Peyer's patch (tissue), 4 donors: ENCODE measurements around the gene ASCL3.

Experiments used
- POLR2A ChIP-seq, 2 donors: fragments of 450-650 bp; IDR thresholded peaks; one replicate each; pipeline ENCODE4 v1.5.1; 2017; ENCODE audit warnings: antibody characterized with exemption in 2 of 2, mild to moderate bottlenecking in 2 of 2, moderate library complexity in 2 of 2
- TF ChIP-seq, protein P1 (sequence below), 6 experiments: fragments of 450-650 bp in 4 of 6; fragments of 200-600 bp in 2 of 6; sonication (generic) in 1 of 6; IDR thresholded peaks; one replicate each; pipeline ENCODE4 v1.5.1; 2017 to 2019; ENCODE audit warnings: antibody characterized with exemption in 6 of 6, mild to moderate bottlenecking in 3 of 6, moderate library complexity in 1 of 6

DNA sequence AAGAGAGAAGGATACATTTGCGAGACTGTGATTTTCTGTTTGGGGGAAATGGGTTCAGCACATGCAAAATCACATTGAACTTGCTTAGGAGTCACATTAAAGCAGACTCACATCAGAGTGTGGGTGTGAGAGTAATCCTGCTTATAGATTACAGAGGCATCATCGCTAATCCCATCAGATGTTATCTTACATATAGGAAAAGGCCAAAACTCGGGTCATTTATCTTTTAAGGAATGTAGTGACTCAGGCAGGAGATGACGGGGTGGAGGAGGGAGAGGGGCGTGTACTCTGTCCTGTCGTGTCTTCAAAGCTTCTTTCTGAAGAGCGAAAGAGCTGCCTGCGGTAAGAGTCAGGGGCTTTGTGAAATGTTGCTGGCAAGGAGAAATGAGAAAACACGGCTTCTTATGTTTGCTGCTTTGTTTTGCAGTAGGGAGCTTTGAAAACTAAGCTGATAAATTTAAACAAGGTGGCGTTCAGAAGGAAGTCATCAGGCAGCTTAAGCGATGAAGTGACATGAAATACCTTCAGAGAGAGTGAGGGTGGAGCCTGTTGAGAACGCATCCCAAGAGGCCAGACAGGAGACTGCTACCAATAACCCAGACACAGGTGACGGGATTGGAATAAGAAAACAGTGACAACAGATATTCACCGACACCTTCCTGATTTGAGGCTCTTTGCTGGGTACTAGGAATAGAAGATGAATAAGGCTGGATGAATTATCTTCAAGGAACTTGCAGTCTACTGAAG is 7.9 kb downstream of the ASCL3 start:
- TF ChIP-seq, protein P1, sequence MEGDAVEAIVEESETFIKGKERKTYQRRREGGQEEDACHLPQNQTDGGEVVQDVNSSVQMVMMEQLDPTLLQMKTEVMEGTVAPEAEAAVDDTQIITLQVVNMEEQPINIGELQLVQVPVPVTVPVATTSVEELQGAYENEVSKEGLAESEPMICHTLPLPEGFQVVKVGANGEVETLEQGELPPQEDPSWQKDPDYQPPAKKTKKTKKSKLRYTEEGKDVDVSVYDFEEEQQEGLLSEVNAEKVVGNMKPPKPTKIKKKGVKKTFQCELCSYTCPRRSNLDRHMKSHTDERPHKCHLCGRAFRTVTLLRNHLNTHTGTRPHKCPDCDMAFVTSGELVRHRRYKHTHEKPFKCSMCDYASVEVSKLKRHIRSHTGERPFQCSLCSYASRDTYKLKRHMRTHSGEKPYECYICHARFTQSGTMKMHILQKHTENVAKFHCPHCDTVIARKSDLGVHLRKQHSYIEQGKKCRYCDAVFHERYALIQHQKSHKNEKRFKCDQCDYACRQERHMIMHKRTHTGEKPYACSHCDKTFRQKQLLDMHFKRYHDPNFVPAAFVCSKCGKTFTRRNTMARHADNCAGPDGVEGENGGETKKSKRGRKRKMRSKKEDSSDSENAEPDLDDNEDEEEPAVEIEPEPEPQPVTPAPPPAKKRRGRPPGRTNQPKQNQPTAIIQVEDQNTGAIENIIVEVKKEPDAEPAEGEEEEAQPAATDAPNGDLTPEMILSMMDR (IDR thresholded peaks at IDR 0.05), result no peak
- TF ChIP-seq POLR2A (IDR thresholded peaks at IDR 0.05), result no peak
